Measurements from ENCODE around the gene TEX22.

Gene TEX22

DNA sequence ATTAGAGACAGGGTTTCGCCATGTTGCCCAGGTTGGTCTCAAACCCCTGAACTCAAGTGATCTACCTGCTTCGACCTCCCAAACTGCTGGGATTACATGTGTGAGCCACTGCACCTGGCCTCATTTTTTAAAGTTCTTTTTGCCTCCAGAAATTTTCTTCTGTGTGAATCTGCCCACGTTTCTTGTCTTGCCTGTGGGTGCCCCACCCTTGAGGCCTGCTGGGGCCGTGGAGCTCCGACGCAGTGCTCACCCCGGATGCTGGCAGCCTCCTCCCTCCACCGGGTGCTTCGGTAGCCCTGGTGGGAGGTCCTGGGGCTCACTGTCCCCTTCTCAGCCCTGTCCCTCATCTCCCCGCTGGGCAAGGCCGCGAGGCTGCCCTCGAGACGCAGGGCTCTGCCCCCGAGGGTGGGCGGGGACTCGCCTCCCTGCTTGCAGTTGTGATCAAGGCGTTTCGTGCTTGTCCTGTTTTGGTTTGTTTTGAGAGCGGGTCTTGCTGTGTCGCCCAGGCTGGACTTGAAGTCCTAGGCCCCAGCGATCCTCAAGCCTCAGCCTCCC, 56.8 kb downstream of the TEX22 start:
- no peak for DNase-seq

DNA sequence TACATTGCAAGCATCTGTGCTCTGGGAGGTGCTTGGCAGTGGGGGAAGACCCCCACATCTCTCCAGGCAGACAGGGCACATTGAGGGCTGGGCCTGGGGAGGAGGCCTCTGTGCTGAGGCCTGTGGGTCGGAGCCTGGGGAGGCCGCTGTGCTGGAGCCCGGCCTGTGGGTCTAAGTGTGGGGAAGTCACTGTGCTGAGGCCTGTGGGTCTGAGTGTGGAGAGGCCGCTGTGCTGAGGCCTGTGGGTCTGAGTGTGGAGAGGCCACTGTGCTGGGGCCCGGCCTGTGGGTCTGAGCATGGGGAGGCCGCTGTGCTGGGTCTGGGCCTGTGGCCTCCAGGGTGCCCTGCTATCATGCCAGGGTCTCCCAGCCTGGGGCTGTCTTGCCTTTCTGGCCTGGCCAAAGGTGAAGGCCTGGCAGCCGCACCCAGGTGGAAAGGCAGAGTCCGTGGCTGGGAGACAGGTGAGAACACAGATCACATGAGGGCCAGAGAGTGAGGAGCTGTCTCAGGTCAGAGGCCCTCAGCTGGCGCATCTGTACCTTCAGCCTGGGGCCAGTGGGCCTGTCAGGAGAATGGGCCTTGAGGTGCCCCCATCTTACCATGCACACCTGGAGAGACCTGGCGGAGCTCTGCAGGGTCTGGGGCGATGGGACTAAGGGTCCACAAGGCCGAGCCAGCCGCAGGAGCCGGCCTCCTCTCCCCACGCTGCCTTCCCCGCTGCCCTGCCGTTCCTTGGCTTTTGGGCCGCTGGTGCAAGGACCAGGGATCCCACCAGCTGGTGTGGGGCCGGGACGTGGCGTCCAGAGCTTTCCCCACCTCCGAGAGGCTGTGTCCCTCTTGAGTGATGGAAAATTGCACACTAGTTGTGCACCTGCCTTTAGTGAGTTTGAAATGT, 57.7 kb downstream of the TEX22 start:
- no peak for DNase-seq

DNA sequence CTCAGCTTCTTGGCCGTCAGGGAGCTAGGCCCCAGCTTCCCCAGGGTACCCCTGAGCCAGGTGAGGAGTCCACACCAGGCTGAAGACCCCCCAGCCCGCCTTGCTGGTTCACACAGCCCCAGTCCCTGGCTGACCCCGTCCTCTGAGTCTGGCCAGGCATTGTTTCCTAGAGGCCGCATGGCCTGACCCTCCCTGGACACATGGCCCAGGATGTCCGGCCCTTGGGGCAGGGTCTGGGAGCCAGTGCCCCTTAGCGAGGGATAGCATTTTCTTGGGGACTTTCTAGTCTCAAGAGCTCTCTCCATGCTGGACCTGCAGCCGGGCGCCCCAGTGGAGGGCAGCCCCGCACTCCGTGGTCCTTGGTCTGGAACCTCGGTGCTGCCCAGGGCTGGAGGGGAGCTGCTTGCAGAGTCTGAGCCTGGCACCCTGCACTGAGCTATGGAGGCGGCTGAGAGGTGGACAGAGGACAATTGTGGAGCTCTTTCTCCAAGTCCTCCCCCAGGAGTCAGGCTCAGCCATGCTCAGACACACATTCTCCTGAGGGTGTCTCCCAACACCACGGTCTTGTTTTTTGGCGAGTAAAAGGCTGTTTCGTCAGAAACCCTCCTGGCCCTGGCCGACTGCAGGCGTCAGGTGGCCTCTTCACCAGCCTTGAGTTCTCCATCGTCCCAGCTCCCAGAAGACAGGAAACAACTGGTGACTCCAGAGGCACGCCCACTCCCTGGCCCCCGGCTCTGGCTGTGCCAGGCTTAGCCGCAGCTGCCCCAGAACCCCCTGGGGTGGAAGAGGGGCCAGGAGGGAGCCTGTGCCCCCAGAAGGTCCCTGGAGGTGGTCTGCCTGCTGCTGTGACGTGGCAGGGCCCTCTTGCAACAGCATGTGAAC, 58.6 kb downstream of the TEX22 start:
- DNase-seq: no peak

DNA sequence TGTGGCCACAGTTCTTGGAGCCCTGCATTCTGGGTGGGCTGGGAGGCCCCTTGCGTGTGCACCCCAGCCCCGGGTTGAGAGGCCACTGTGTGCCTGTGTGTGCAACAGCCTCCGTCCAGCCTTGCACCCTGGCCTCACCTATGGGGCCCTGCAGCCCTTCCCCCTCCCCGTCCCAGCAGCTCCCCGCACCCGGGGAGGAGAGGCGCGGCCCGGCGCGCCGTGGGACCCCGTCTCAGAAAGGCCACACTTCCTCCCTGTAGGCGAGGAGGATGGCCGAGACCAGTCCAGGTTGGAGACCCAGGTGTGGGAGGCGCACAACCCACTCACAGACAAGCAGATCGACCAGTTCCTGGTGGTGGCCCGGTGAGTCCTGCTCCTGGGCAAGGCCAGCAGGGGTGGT, 59.7 kb downstream of the TEX22 start:
- no peak for DNase-seq

DNA sequence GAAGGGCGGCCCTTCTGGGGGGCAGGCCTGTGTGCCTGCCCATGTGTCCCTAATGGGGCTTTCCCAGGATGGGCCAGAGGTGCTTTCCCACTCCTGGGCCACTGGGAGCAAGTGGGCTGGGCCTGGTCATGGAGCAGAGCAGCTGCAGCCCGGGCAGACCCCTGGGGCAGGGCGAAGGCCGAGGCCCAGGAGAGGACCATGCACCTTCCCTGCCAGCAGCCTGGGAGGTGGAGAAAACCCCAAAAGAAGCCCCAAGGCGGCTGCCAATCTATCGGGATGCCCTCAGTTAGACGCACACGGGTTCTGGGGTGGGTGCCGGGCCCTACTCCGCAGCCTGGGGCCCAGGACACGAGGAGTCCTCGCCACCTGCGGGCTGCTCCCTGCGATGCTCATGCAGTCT, 60.2 kb downstream of the TEX22 start:
- no peak for DNase-seq

DNA sequence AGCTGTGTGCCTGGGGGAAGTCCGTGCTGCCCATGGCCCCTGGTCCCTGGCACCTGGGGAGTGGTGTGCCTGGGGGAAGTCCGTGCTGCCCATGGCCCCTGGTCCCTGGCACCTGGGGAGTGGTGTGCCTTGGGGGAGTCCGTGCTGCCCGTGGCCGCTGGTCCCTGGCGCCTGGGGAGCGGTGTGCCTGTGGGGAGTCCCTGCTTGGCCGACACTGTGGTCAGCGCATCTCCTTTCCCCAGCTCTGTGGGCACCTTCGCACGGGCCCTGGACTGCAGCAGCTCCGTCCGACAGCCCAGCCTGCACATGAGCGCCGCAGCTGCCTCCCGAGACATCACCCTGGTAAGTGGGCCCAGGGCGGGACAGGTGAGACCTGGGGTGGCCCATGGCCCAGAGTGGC, 61.8 kb downstream of the TEX22 start:
- no peak for DNase-seq

DNA sequence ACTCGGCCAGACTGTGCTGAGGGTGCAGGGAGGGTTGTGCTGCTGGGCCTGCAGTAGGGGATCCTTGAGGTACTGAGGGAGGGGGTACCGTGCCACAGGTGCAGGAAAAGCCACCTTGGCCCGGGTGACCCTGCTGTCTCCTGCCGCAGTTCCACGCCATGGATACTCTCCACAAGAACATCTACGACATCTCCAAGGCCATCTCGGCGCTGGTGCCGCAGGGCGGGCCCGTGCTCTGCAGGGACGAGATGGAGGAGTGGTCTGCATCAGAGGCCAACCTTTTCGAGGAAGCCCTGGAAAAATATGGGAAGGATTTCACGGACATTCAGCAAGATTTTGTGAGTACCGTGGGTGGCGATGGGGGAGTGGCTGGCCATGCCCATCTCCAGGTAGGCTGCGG, 62.3 kb downstream of the TEX22 start:
- DNase-seq: no peak

DNA sequence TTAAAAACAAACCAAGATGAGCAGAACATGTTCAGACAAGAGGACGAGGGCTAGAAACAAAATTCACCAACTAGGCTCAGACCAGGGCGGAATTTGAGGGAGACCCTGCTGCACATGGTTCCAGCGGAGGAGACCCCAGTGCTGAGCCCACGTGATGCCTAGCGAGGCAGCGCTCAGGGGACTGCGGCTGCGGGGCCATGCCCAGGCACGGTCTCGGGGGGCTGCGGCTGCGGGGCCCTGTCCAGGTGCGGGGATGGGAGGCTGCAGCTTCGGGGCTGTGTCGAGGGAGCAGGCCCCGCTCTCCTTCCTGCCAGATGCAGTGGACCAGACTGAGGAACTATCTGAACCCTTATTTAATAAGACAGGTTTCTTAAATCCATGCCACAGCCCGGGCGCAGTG, 63.6 kb downstream of the TEX22 start:
- no peak for DNase-seq
